H1 (cell line): ENCODE measurements around the gene NR1I2. TPM values are rescaled to one million over a fixed set of nuclear protein-coding genes. Genes with fewer than 3 reads are reported as not detected.

ENCODE experiments used
- ASH2L ChIP-seq: fragments of 200-600, 300-600 bp; sonication (generic); IDR thresholded peaks from one replicate; pipeline ENCODE4 v1.7.1; 2017; ENCODE audit warnings: low read length
- CEBPB ChIP-seq: IDR thresholded peaks from 2 replicates; pipeline ENCODE4 v1.6.1; 2012; ENCODE audit warnings: low read depth, low read length
- CTBP2 ChIP-seq: IDR thresholded peaks from 2 replicates; pipeline ENCODE4 v1.7.0; 2011; ENCODE audit warnings: borderline replicate concordance, mild to moderate bottlenecking, moderate library complexity, mixed read lengths, low read length; ENCODE audit not compliant: insufficient read depth, insufficient read length
- JUN ChIP-seq: IDR thresholded peaks from 2 replicates; pipeline ENCODE4 v1.6.1; 2011; ENCODE audit warnings: low read depth, mild to moderate bottlenecking, improper control_type of control experiment, low read length
- TCF12 ChIP-seq: IDR thresholded peaks from 2 replicates; pipeline ENCODE4 v1.6.1; 2011; ENCODE audit warnings: low read depth, mild to moderate bottlenecking, low read length
- ZNF274 ChIP-seq: IDR thresholded peaks from 2 replicates; pipeline ENCODE4 v1.7.0; 2012; ENCODE audit warnings: low read length, borderline replicate concordance; ENCODE audit errors: extremely low read depth
- polyA plus RNA-seq, 7 experiments: library from polyadenylated mRNA; depleted of rRNA in 3 of 7; stranded (reverse) in 5 of 7; unstranded in 2 of 7; fragments of >200 nt in 5 of 7; fragments of 200-250 nt in 2 of 7; gene quantifications; 1 replicate in 5 of 7; 2 replicates in 1 of 7; 4 replicates in 1 of 7; pipeline versions ENCODE4 v1.2.1 to v1.2.3, GENCODE V29; 2011 to 2013; ENCODE audit warnings: missing spikeins in 2 of 7, mixed read lengths in 2 of 7
- total RNA-seq: library from RNA; stranded (reverse); fragmentation: NEBNext Ultra II Directional; extraction: Animal tissue kit (Norgen Biotek cat#: 25700); gene quantifications from 2 replicates; pipeline ENCODE4 v1.2.1, GENCODE V29; 2021

Gene NR1I2
- total and polyA plus RNA-seq, 2 of the 8 experiments (the other 6 are each of a cell fraction or from before 2014, with no cell fraction given) = 0.28 to 1.8 TPM

- TF ChIP-seq CTBP2 (no peak), ZNF274 (no peak), CEBPB (no peak), TCF12 (no peak), JUN (no peak), ASH2L (no peak)
These were observed 82.6 kb downstream of the NR1I2 start (continued) for GRCh38 chr3:119864476-119864875.

Other genes starting within 250 kb of the NR1I2 start
- gene CD80, start 222.5 kb upstream of the NR1I2 start, total RNA-seq = not detected in 2 replicates
- 0.03 and 0.11 TPM in 2 replicates for gene CD80, start 222.5 kb upstream of the NR1I2 start, polyA plus RNA-seq (2011; rRNA removed)
- gene ADPRH, start 202.6 kb upstream of the NR1I2 start, total RNA-seq = 4.1 and 4.2 TPM in 2 replicates
- gene ADPRH, start 202.6 kb upstream of the NR1I2 start, polyA plus RNA-seq (2011; rRNA removed) = 2.3 and 2.6 TPM in 2 replicates
- not detected in 2 replicates for gene PLA1A, start 184.2 kb upstream of the NR1I2 start, total RNA-seq
- gene PLA1A, start 184.2 kb upstream of the NR1I2 start, polyA plus RNA-seq (2011; rRNA removed) = not detected in 2 replicates
- 0.19 and 0.65 TPM in 2 replicates for gene POPDC2, start 121.5 kb upstream of the NR1I2 start, total RNA-seq
- 1.1 and 1.2 TPM in 2 replicates for gene POPDC2, start 121.5 kb upstream of the NR1I2 start, polyA plus RNA-seq (2011; rRNA removed)
- gene COX17, start 104.7 kb upstream of the NR1I2 start, total RNA-seq = 43.0 and 45.5 TPM in 2 replicates
- gene COX17, start 104.7 kb upstream of the NR1I2 start, polyA plus RNA-seq (2011; rRNA removed) = 34.2 and 38.1 TPM in 2 replicates
- gene CFAP91, start 79.1 kb upstream of the NR1I2 start, total RNA-seq = 3.8 and 5.4 TPM in 2 replicates
- 4.7 and 7.4 TPM in 2 replicates for gene CFAP91, start 79.1 kb upstream of the NR1I2 start, polyA plus RNA-seq (2011; rRNA removed)